GM21515 (cell line): ENCODE results near the gene LVRN.
"Not testable (repeated sequence)": the region's sequence is repeated elsewhere in the genome, so short reads cannot be mapped to it uniquely, and the experiment has no call there.

Experiments used
- ATAC-seq: cut with Tn5 transposase; IDR thresholded peaks from one replicate; pipeline ENCODE4 v1.9.1; 2021; ENCODE audit not compliant: unreplicated experiment

Gene LVRN

GRCh38 chr5:115962239-115962564, at the start of gene LVRN:
Gene LVRN, plus strand, starts transcription at chr5:115962475. Its CDS starts 143 bp downstream, at chr5:115962618.
- ATAC-seq, result no peak

GRCh38 chr5:115913623-115914400, 48.5 kb upstream of the LVRN start:
- not testable (repeated sequence) for ATAC-seq

GRCh38 chr5:115920171-115920725, 42.0 kb upstream of the LVRN start:
- ATAC-seq, result no peak

- not testable (repeated sequence) for ATAC-seq
Measured at GRCh38 chr5:115928578-115929407, 33.5 kb upstream of the LVRN start.

GRCh38 chr5:115930171-115930570, 32.1 kb upstream of the LVRN start:
- not testable (repeated sequence) for ATAC-seq

GRCh38 chr5:115930630-115931337, 31.5 kb upstream of the LVRN start:
- no peak for ATAC-seq

GRCh38 chr5:115932991-115933390, 29.3 kb upstream of the LVRN start:
- no peak for ATAC-seq

- ATAC-seq, result no peak
Measured at GRCh38 chr5:115934388-115934974, 27.8 kb upstream of the LVRN start.

GRCh38 chr5:115936031-115936430, 26.2 kb upstream of the LVRN start:
- ATAC-seq, result no peak

- no peak for ATAC-seq
Measured at GRCh38 chr5:115939059-115939458, 23.2 kb upstream of the LVRN start.

GRCh38 chr5:115940080-115940810, 22.0 kb upstream of the LVRN start:
- ATAC-seq, result no peak

- no peak for ATAC-seq
Measured at GRCh38 chr5:115941051-115941675, 21.1 kb upstream of the LVRN start.

- ATAC-seq, result no peak
Measured at GRCh38 chr5:115944501-115944900, 17.8 kb upstream of the LVRN start.

- no peak for ATAC-seq
Measured at GRCh38 chr5:115946655-115947054, 15.6 kb upstream of the LVRN start.

- ATAC-seq, result no peak
Measured at GRCh38 chr5:115947260-115947659, 15.0 kb upstream of the LVRN start.

GRCh38 chr5:115948091-115948534, 14.2 kb upstream of the LVRN start:
- ATAC-seq, result no peak

GRCh38 chr5:115949096-115949495, 13.2 kb upstream of the LVRN start:
- ATAC-seq, result no peak

GRCh38 chr5:115952588-115952987, 9.7 kb upstream of the LVRN start:
- no peak for ATAC-seq

- ATAC-seq, result no peak
Measured at GRCh38 chr5:115954144-115954543, 8.1 kb upstream of the LVRN start.

- no peak for ATAC-seq
Measured at GRCh38 chr5:115956957-115957356, 5.3 kb upstream of the LVRN start.
